Endothelial cell of umbilical vein (primary cell): Measurements from ENCODE around the gene THAP11. TPM values are rescaled to one million over a fixed set of nuclear protein-coding genes. Genes with fewer than 3 reads are reported as not detected.

Experiments used
- BruUV-seq: library from RNA; stranded (reverse); fragments of 400-500 nt; replicated peaks from 2 replicates; lab custom pipeline; 2021; lab: Mats Ljungman, UMichigan
- CTCF ChIA-PET: fragments of 300-600, 350-600 bp; sonication (Branson Sonifier 250); formaldehyde crosslinking; loops from one replicate; lab custom pipeline; 2021; ENCODE audit warnings: antibody characterized with exemption, inconsistent platforms; lab: Charles Lee
- POLR2A ChIA-PET: fragments of 300-600, 350-600 bp; sonication (Branson Sonifier 250); formaldehyde crosslinking; loops from one replicate; lab custom pipeline; 2021; ENCODE audit warnings: antibody characterized with exemption, inconsistent platforms; lab: Charles Lee
- DNase-seq: peaks from one replicate; pipeline ENCODE4 v3.0.0-alpha.2; 2011; ENCODE audit warnings: low read depth, low spot score
- FAIRE-seq: peaks from 2 replicates; lab custom pipeline; 2011; peaks lifted over from hg19 to GRCh38; lab: Jason Lieb, UNC
- H2AFZ ChIP-seq: 2 replicates; pipeline ENCODE4 v1.6.0; 2012; ENCODE audit warnings: low read depth, low read length, control low read depth, inconsistent platforms
- H3K27ac ChIP-seq: 2 replicates; pipeline ENCODE4 v1.5.1; 2011; ENCODE audit warnings: low read depth, mild to moderate bottlenecking, control low read depth, low read length, moderate library complexity; ENCODE audit not compliant: insufficient read depth
- H3K27me3 ChIP-seq, 2 experiments: 2 replicates each; pipeline versions ENCODE4 v1.6.0 to v1.6.1; 2011; ENCODE audit warnings: low read length in 2 of 2, mixed read lengths in 1 of 2; ENCODE audit not compliant: control insufficient read depth in 2 of 2, insufficient read depth in 2 of 2
- H3K36me3 ChIP-seq, 2 experiments: 2 replicates in 1 of 2; 3 replicates in 1 of 2; pipeline ENCODE4 v1.5.1; 2011; ENCODE audit warnings: low read length in 2 of 2, mild to moderate bottlenecking in 1 of 2, moderate library complexity in 1 of 2; ENCODE audit not compliant: control insufficient read depth in 2 of 2, insufficient read depth in 2 of 2; ENCODE audit errors: extremely low read depth in 1 of 2
- H3K4me1 ChIP-seq: 3 replicates; pipeline ENCODE4 v1.5.1; 2011; ENCODE audit warnings: mild to moderate bottlenecking, low read length; ENCODE audit not compliant: control insufficient read depth, insufficient read depth; ENCODE audit errors: extremely low read depth
- H3K4me2 ChIP-seq: 2 replicates; pipeline ENCODE4 v1.6.1; 2011; ENCODE audit warnings: low read length, control low read depth, mixed read lengths; ENCODE audit not compliant: insufficient read depth
- H3K4me3 ChIP-seq, 3 experiments: fragments of 200-600 bp in 1 of 3; sonication (generic), shearing (Covaris generic) in 1 of 3; replicated peaks in 1 of 3; 2 replicates each; pipeline ENCODE4 v1.5.1; 2011 to 2016; ENCODE audit warnings: control low read depth in 3 of 3, low read length in 3 of 3, mild to moderate bottlenecking in 2 of 3, inconsistent platforms in 1 of 3, low read depth in 1 of 3, moderate library complexity in 1 of 3; ENCODE audit not compliant: insufficient read depth in 1 of 3
- H3K79me2 ChIP-seq: 2 replicates; pipeline ENCODE4 v1.6.0; 2012; ENCODE audit warnings: low read length, inconsistent platforms; ENCODE audit not compliant: control insufficient read depth, insufficient read depth
- H3K9ac ChIP-seq: replicated peaks from 2 replicates; pipeline ENCODE3; 2011; ENCODE audit warnings: low read length, control low read depth; ENCODE audit not compliant: insufficient read depth; ENCODE audit errors: extremely low read depth
- H3K9me1 ChIP-seq: replicated peaks from 3 replicates; pipeline ENCODE4 v1.6.0; 2011; ENCODE audit warnings: mild to moderate bottlenecking, low read length; ENCODE audit not compliant: control insufficient read depth, insufficient read depth; ENCODE audit errors: extremely low read depth
- H3K9me3 ChIP-seq: replicated peaks from 2 replicates; pipeline ENCODE4 v1.5.1; 2012; ENCODE audit warnings: low read length, inconsistent platforms; ENCODE audit not compliant: control insufficient read depth, insufficient read depth
- H4K20me1 ChIP-seq: replicated peaks from 2 replicates; pipeline ENCODE3; 2011; ENCODE audit warnings: mild to moderate bottlenecking, low read length; ENCODE audit not compliant: control insufficient read depth, insufficient read depth; ENCODE audit errors: extremely low read depth
- EZH2 ChIP-seq: IDR thresholded peaks from 2 replicates; pipeline ENCODE4 v1.6.1; 2012; ENCODE audit warnings: borderline replicate concordance, low read depth, mild to moderate bottlenecking, moderate library complexity, low read length, inconsistent platforms; ENCODE audit not compliant: severe bottlenecking
- FOS ChIP-seq: IDR thresholded peaks from 2 replicates; pipeline ENCODE4 v1.6.1; 2011; ENCODE audit warnings: mild to moderate bottlenecking, low read length, moderate library complexity, borderline replicate concordance; ENCODE audit not compliant: insufficient read depth
- GATA2 ChIP-seq: IDR thresholded peaks from 2 replicates; pipeline ENCODE4 v1.7.0; 2011; ENCODE audit warnings: low read depth, mild to moderate bottlenecking, moderate library complexity, mixed read lengths, low read length; ENCODE audit not compliant: insufficient read length, insufficient read depth
- JUN ChIP-seq: IDR thresholded peaks from 2 replicates; pipeline ENCODE4 v1.6.1; 2011; ENCODE audit warnings: borderline replicate concordance, low read depth; ENCODE audit not compliant: insufficient read length, insufficient read depth
- MYC ChIP-seq: IDR thresholded peaks from one replicate; pipeline ENCODE4 v1.6.1; 2011; ENCODE audit warnings: mild to moderate bottlenecking, low read depth, low read length
- POLR2A ChIP-seq: IDR thresholded peaks from 2 replicates; pipeline ENCODE4 v1.6.1; 2012; ENCODE audit warnings: low read depth, mild to moderate bottlenecking, control low read depth, low read length
- POLR2AphosphoS5 ChIP-seq: IDR thresholded peaks from 2 replicates; pipeline ENCODE4 v1.6.1; 2012; ENCODE audit warnings: low read depth, mild to moderate bottlenecking, control low read depth, low read length, moderate library complexity; ENCODE audit not compliant: insufficient read depth
- dilution Hi-C: fragments of 300-500 bp; cut with MboI; formaldehyde crosslinking; loops from one replicate; pipeline ENCODE4 v1.15.0; 2019; ENCODE audit warnings: low sequenced_read_pairs; ENCODE audit not compliant: extremely low pct_ligation_motif_present
- intact Hi-C: fragments of 100-400 bp; cut with micrococcal nuclease; formaldehyde crosslinking; loops from one replicate; pipeline ENCODE4 v1.10.0; 2022
- polyA plus RNA-seq, 4 experiments: library from polyadenylated mRNA; depleted of rRNA in 3 of 4; stranded (reverse) in 3 of 4; unstranded in 1 of 4; fragments of >200 nt; gene quantifications; 2 replicates each; pipeline versions ENCODE4 v1.2.1 to v1.2.3, GENCODE V29; 2011 to 2012; ENCODE audit warnings: missing spikeins in 1 of 4
- total RNA-seq: library from RNA; stranded (reverse); gene quantifications from 2 replicates; pipeline ENCODE4 v1.2.3, GENCODE V29; 2021
- TF ChIP-seq, protein P1 (sequence below), 2 donors: IDR thresholded peaks; 1 replicate in 1 of 2; 2 replicates in 1 of 2; pipeline ENCODE4 v1.5.1; 2011; ENCODE audit warnings: low read length in 2 of 2, mild to moderate bottlenecking in 2 of 2, moderate library complexity in 2 of 2, control low read depth in 1 of 2, inconsistent platforms in 1 of 2, low read depth in 1 of 2; ENCODE audit not compliant: insufficient read depth in 1 of 2; ENCODE audit errors: extremely low read depth in 1 of 2
- TF ChIP-seq, protein P2 (sequence below): IDR thresholded peaks from 2 replicates; pipeline ENCODE4 v1.6.1; 2011; ENCODE audit not compliant: insufficient read depth, insufficient read length

THAP11 gene
- total and polyA plus RNA-seq, 2 donors (not counting 3 experiments of a cell fraction or from before 2014, with no cell fraction given): 24.0 to 25.9 TPM

DNA sequence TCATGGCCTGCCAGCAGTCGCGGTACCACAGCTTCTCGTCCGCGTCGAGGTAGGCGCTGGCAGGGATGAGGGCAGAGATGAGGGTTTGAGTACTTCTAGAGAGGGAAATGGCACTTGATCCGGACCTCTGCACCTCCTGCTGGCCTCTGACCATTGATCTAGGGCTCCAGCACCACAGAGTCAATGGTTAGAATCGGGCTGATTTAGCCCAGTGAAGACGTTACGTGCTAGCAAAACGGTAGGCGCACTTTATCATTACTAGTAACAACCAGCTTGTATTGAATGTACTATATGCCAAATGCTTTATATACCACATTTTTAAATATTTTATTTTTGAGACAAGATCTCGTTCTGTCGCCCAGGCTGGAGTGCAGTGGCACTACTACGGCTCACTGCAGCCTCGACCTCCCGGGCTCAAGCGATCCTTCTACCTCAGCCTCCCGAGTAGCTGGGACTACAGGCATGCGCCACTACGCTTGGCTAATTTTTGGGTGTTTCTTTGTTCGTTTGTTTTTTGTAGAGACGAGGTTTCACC is 34.9 kb upstream of the THAP11 start:
- H2AFZ ChIP-seq: peak overlapping the region; percentile 97
- H3K4me1 ChIP-seq: peaks cover 11% of the 10 kb centered on the region
- BruUV-seq: TSS peak; percentile 39
- TF ChIP-seq, protein P1, sequence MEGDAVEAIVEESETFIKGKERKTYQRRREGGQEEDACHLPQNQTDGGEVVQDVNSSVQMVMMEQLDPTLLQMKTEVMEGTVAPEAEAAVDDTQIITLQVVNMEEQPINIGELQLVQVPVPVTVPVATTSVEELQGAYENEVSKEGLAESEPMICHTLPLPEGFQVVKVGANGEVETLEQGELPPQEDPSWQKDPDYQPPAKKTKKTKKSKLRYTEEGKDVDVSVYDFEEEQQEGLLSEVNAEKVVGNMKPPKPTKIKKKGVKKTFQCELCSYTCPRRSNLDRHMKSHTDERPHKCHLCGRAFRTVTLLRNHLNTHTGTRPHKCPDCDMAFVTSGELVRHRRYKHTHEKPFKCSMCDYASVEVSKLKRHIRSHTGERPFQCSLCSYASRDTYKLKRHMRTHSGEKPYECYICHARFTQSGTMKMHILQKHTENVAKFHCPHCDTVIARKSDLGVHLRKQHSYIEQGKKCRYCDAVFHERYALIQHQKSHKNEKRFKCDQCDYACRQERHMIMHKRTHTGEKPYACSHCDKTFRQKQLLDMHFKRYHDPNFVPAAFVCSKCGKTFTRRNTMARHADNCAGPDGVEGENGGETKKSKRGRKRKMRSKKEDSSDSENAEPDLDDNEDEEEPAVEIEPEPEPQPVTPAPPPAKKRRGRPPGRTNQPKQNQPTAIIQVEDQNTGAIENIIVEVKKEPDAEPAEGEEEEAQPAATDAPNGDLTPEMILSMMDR (IDR thresholded peaks at IDR 0.05; ENCODE audit: extremely low read depth in 1 of 2, insufficient read depth in 1 of 2, low read depth in 1 of 2, low read length in 2 of 2): no peak
- TF ChIP-seq MYC: no peak
- no peak for TF ChIP-seq POLR2AphosphoS5
- no peak for TF ChIP-seq JUN
- no peak for TF ChIP-seq EZH2
- TF ChIP-seq GATA2: no peak
- TF ChIP-seq, protein P2, sequence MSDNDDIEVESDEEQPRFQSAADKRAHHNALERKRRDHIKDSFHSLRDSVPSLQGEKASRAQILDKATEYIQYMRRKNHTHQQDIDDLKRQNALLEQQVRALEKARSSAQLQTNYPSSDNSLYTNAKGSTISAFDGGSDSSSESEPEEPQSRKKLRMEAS: no peak
- TF ChIP-seq FOS: no peak
- no peak for TF ChIP-seq POLR2A
- intact Hi-C loops: loop anchor here (2.0 to 10.0 kb wide), 2 partner anchors 36 to 282 kb away; partner anchors contain the start of gene RIPOR1
- peaks cover 30% of the 10 kb centered on the region for H3K79me2 ChIP-seq
- H3K27ac ChIP-seq: peak overlapping the region; percentile 59
- peak overlapping the region; percentile 62 to 90 (median 65) for H3K4me3 ChIP-seq
- POLR2A ChIA-PET: interaction anchor here (0.8 to 2.7 kb wide), 5 partner anchors 9 to 88 kb away, joined by 4 to 7 read pairs (median 5); partner anchors contain the start of gene GFOD2
- peaks cover 0 to 3% of the 10 kb centered on the region in 2 experiments for H3K36me3 ChIP-seq
- peak overlapping the region; percentile 69 for H3K4me2 ChIP-seq
- H4K20me1 ChIP-seq: no peaks in the 10 kb centered on the region
- H3K9me1 ChIP-seq: no peaks in the 10 kb centered on the region
- DNase-seq (no peak), FAIRE-seq (no peak)
- no peaks in the 10 kb centered on the region for H3K27me3 ChIP-seq
- CTCF ChIA-PET: interaction anchor here (0.9 to 3.1 kb wide), 13 partner anchors 9 to 293 kb away, joined by 3 to 48 read pairs (median 5); partner anchors contain the start of gene GFOD2
- peak overlapping the region; percentile 45 for H3K9ac ChIP-seq
- H3K9me3 ChIP-seq: no peaks in the 10 kb centered on the region
- dilution Hi-C loops: no loop called here
